Epithelial cell of proximal tubule (primary cell): ENCODE measurements around the gene HDDC2. TPM values are rescaled to one million over a fixed set of nuclear protein-coding genes. Genes with fewer than 3 reads are reported as not detected.

Experiments used
- DNase-seq: peaks from one replicate; pipeline ENCODE4 v3.0.0-alpha.2; 2011; ENCODE audit warnings: low read depth
- H3K4me3 ChIP-seq: 2 replicates; pipeline ENCODE4 v1.5.1; 2011; ENCODE audit warnings: low read depth, mild to moderate bottlenecking, low read length
- total RNA-seq: library from RNA; depleted of rRNA; stranded (reverse); fragments of >200 nt; gene quantifications from 2 replicates; pipeline ENCODE4 v1.2.3, GENCODE V29; 2015
- TF ChIP-seq, protein P1 (sequence below): conservative IDR thresholded peaks from 2 replicates; pipeline ENCODE4 v1.5.1; 2012; ENCODE audit warnings: low read depth, mild to moderate bottlenecking, low read length

HDDC2 gene
- total RNA-seq, 1 donor from 2014 or later, result 66.4 TPM

- TF ChIP-seq, protein P1, sequence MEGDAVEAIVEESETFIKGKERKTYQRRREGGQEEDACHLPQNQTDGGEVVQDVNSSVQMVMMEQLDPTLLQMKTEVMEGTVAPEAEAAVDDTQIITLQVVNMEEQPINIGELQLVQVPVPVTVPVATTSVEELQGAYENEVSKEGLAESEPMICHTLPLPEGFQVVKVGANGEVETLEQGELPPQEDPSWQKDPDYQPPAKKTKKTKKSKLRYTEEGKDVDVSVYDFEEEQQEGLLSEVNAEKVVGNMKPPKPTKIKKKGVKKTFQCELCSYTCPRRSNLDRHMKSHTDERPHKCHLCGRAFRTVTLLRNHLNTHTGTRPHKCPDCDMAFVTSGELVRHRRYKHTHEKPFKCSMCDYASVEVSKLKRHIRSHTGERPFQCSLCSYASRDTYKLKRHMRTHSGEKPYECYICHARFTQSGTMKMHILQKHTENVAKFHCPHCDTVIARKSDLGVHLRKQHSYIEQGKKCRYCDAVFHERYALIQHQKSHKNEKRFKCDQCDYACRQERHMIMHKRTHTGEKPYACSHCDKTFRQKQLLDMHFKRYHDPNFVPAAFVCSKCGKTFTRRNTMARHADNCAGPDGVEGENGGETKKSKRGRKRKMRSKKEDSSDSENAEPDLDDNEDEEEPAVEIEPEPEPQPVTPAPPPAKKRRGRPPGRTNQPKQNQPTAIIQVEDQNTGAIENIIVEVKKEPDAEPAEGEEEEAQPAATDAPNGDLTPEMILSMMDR, result no peak
- H3K4me3 ChIP-seq, result no peak overlapping the region
- no peak for DNase-seq
Measured at GRCh38 chr6:125339653-125340052, 37.9 kb upstream of the HDDC2 start.

DNA sequence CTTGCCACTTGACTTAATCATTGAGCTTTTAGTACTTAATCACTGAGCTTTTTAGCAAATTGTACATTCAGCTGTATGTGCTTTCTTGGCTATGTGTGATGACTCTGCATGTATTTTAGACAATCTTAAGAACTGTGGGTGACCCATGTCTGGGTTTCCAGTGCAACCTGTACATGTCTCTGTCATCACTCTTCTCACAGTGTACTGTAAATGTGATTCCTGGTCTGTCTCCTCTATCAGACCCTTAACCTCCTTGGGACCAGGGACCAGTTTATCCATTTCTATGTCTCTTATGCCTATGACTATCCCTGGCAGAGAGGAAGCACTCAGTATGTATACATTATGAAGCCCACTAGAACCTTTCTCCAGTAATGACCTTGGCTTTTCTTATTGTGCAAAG is 36.6 kb upstream of the HDDC2 start:
- TF ChIP-seq, protein P1, result no peak
- DNase-seq, result no peak
- H3K4me3 ChIP-seq, result no peak overlapping the region

DNA sequence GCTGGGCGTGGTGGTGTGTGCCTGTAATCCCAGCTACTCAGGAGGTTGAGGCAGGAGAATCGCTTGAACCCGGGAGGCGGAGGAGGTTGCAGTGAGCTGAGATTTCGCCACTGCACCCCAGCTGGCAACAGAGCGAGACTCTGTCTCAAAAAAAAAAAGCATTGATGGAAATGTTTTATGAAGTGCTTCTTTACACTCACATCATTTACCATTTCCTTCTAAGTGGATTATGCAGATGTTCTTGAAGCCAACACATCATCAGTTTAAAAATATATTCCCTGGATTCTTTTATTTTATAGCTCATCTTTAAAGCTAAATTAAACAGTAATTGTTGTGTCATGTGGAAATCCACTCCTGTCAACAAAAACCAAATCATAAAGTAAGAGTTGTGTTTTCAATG is 35.9 kb upstream of the HDDC2 start:
- TF ChIP-seq, protein P1, result no peak
- no peak for DNase-seq
- H3K4me3 ChIP-seq, result no peak overlapping the region

DNA sequence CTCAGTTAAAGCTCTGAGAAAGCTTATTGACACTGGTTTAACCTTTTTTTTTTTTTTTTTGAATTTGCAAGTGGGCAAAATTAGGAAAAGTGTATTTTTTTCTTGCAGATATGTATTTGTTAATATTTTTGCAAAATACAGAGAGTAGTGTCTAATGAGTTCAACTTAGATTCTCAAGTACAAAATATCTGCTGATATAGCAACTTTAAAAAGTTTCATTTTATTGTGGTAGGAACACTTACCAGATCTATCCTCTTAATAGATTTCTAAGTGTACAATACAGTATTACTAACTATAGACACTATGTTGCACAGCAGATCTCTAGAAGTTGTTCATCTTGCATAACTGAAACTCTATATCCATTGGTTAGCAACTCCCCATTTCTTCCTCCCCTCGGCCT is 30.9 kb upstream of the HDDC2 start:
- DNase-seq, result no peak
- TF ChIP-seq, protein P1, result no peak
- H3K4me3 ChIP-seq, result no peak overlapping the region

- no peak for DNase-seq
- no peak overlapping the region for H3K4me3 ChIP-seq
- TF ChIP-seq, protein P1, result no peak
Measured at GRCh38 chr6:125325586-125325985, 23.8 kb upstream of the HDDC2 start.

DNA sequence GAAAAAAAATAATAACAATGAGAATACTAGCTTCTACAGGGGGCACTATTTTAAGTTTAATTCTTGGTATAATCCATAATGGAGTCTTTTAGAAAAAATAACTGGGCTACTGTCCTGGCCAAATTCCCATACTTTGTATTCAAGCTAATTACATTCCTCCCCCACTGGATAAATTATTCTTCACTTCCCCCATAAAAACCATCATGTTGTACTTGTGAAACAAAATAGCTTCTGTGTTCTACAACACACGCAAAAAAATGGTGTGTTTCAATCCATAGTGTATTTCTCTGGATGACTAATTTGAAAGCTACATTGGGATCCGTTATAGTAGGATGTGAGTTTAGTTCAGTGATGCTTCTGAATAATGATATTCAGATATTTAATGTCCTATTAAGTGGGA is 21.6 kb upstream of the HDDC2 start:
- no peak for DNase-seq
- TF ChIP-seq, protein P1, result no peak
- H3K4me3 ChIP-seq, result no peak overlapping the region

GRCh38 chr6:125316621-125317020 is 14.9 kb upstream of the HDDC2 start:
- TF ChIP-seq, protein P1, result no peak
- no peak for DNase-seq
- no peak overlapping the region for H3K4me3 ChIP-seq
